Upper lobe of left lung (tissue), 4 donors: ENCODE data around the gene SLC35E3.

Source experiments
- EP300 ChIP-seq, 4 donors: sonication (generic); formaldehyde crosslinking; IDR thresholded peaks; one replicate each; pipeline ENCODE4 v1.5.1; 2017; ENCODE audit warnings: antibody characterized with exemption in 4 of 4, control low read depth in 2 of 4
- POLR2A ChIP-seq, 4 donors: fragments of 450-650 bp; IDR thresholded peaks; one replicate each; pipeline ENCODE4 v1.5.1; 2016 to 2017; ENCODE audit warnings: antibody characterized with exemption in 4 of 4, mild to moderate bottlenecking in 2 of 4
- POLR2AphosphoS5 ChIP-seq, 2 donors: sonication (generic); formaldehyde crosslinking; IDR thresholded peaks; one replicate each; pipeline ENCODE4 v1.5.1; 2017; ENCODE audit warnings: antibody characterized with exemption in 2 of 2
- TF ChIP-seq, protein P1 (sequence below), 6 experiments: fragments of 450-650 bp in 4 of 6; fragments of 200-600 bp in 2 of 6; sonication (generic) in 2 of 6; IDR thresholded peaks; one replicate each; pipeline ENCODE4 v1.5.1; 2016 to 2019; ENCODE audit warnings: antibody characterized with exemption in 6 of 6

DNA sequence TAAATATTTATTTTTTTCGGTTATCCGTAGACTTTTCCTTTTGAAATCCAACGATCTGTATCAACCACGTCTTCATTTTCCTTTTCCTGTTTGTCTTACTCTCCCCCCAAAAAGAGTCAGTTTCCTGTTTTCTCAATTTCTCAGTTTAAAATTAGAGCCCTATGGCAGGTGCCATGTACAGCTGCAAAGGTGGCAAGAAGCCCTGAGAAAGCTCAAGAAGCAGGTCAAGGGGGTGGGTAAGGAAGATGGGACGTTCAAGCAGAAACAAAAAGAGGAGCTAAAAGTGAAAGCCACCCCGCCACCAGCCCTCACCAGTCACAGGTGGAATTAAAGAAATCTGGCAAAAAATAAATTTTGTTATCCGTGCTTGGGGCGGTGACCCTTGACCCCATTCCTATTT is 26.7 kb downstream of the SLC35E3 start:
- TF ChIP-seq POLR2A (IDR thresholded peaks at IDR 0.05) (no peak), EP300 (IDR thresholded peaks at IDR 0.05) (no peak), POLR2AphosphoS5 (IDR thresholded peaks at IDR 0.05) (no peak)
- TF ChIP-seq, protein P1, sequence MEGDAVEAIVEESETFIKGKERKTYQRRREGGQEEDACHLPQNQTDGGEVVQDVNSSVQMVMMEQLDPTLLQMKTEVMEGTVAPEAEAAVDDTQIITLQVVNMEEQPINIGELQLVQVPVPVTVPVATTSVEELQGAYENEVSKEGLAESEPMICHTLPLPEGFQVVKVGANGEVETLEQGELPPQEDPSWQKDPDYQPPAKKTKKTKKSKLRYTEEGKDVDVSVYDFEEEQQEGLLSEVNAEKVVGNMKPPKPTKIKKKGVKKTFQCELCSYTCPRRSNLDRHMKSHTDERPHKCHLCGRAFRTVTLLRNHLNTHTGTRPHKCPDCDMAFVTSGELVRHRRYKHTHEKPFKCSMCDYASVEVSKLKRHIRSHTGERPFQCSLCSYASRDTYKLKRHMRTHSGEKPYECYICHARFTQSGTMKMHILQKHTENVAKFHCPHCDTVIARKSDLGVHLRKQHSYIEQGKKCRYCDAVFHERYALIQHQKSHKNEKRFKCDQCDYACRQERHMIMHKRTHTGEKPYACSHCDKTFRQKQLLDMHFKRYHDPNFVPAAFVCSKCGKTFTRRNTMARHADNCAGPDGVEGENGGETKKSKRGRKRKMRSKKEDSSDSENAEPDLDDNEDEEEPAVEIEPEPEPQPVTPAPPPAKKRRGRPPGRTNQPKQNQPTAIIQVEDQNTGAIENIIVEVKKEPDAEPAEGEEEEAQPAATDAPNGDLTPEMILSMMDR (IDR thresholded peaks at IDR 0.05), result no peak
